ENCODE results near the gene FOXN3.

DNA sequence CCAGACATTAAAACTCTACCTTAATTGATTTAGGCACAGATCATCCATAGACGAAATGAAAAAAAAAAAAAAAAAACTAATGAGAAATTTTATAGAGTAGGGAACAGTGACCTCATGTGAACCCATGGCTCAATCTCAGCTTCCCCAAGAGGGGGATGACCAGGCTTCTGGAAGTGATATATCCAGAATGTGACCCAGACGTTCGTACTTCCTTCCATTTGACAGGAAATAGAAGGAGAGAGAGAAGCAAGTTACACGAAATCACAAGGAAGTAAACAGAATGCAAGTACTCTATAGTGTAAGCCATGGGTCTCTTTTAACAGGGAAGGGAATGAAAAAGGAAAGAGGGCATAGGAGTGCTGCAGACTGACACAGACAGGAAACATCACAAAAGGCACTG lies 10.1 kb downstream of the FOXN3 start:
- TF ChIP-seq, protein P1, sequence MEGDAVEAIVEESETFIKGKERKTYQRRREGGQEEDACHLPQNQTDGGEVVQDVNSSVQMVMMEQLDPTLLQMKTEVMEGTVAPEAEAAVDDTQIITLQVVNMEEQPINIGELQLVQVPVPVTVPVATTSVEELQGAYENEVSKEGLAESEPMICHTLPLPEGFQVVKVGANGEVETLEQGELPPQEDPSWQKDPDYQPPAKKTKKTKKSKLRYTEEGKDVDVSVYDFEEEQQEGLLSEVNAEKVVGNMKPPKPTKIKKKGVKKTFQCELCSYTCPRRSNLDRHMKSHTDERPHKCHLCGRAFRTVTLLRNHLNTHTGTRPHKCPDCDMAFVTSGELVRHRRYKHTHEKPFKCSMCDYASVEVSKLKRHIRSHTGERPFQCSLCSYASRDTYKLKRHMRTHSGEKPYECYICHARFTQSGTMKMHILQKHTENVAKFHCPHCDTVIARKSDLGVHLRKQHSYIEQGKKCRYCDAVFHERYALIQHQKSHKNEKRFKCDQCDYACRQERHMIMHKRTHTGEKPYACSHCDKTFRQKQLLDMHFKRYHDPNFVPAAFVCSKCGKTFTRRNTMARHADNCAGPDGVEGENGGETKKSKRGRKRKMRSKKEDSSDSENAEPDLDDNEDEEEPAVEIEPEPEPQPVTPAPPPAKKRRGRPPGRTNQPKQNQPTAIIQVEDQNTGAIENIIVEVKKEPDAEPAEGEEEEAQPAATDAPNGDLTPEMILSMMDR (IDR thresholded peaks at IDR 0.05) = no peak
- TF ChIP-seq, protein P2, sequence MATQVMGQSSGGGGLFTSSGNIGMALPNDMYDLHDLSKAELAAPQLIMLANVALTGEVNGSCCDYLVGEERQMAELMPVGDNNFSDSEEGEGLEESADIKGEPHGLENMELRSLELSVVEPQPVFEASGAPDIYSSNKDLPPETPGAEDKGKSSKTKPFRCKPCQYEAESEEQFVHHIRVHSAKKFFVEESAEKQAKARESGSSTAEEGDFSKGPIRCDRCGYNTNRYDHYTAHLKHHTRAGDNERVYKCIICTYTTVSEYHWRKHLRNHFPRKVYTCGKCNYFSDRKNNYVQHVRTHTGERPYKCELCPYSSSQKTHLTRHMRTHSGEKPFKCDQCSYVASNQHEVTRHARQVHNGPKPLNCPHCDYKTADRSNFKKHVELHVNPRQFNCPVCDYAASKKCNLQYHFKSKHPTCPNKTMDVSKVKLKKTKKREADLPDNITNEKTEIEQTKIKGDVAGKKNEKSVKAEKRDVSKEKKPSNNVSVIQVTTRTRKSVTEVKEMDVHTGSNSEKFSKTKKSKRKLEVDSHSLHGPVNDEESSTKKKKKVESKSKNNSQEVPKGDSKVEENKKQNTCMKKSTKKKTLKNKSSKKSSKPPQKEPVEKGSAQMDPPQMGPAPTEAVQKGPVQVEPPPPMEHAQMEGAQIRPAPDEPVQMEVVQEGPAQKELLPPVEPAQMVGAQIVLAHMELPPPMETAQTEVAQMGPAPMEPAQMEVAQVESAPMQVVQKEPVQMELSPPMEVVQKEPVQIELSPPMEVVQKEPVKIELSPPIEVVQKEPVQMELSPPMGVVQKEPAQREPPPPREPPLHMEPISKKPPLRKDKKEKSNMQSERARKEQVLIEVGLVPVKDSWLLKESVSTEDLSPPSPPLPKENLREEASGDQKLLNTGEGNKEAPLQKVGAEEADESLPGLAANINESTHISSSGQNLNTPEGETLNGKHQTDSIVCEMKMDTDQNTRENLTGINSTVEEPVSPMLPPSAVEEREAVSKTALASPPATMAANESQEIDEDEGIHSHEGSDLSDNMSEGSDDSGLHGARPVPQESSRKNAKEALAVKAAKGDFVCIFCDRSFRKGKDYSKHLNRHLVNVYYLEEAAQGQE (IDR thresholded peaks at IDR 0.05; ENCODE audit: insufficient read depth in 1 of 2, low read depth in 2 of 2, low read length in 1 of 2) = no peak
- TF ChIP-seq POLR2AphosphoS5 (IDR thresholded peaks at IDR 0.05; ENCODE audit: low read depth, low read length) = no peak
